Skin epidermis (tissue), 12 donors: ENCODE data around the gene CYCS.
"Not testable (repeated sequence)": the region's sequence is repeated elsewhere in the genome, so short reads cannot be mapped to it uniquely, and the experiment has no call there.

Experiments used
- H3K27ac ChIP-seq, 21 experiments: fragments of 200-600 bp; sonication (generic) in 11 of 21; one replicate each; pipeline ENCODE4 v1.5.0; 2020; ENCODE audit warnings: mild to moderate bottlenecking in 3 of 21, inconsistent platforms in 2 of 21, moderate library complexity in 2 of 21
- H3K4me3 ChIP-seq, 7 experiments: fragments of 200-600 bp; sonication (generic) in 2 of 7; one replicate each; pipeline ENCODE4 v1.5.0; 2020; ENCODE audit warnings: inconsistent platforms in 2 of 7, mild to moderate bottlenecking in 2 of 7, moderate library complexity in 1 of 7

Gene CYCS

DNA sequence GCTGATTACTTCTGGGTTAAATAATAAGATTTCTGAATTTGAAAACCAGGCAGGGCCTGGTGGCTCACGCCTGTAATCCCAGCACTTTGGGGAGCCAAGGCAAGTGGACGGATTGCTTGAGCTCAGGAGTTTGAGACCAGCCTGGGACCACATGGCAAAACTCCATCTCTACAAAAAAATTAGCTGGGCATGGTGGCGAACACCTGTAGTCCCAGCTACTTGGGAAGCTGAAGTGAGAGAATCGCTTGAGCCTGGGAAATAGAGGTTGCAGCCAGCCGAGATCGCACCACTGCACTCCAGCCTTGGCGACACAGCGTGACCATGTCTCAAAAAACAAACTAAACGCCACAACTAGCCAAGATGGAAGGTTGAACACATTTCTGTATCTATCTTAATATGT is 3.5 kb downstream of the CYCS start:
- no peak overlapping the region for H3K4me3 ChIP-seq
- H3K27ac ChIP-seq = no peak overlapping the region

DNA sequence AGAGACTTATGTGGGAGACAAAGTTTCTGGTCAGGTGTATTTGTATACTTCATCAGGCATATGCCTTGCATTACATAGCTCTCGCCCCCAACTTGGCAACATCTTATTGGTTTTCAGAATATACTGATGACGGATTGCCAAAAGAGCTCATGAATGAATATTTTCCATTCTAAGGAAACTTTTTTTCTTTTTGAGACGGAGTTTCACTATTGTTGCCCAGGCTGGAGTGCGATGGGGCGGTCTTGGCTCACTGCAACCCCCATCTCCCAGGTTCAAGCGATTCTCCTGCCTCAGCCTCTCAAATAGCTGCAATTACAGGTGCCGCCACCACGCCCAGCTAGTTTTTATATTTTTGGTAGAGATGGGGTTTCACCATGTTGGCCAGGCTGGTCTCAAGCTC is 6.0 kb downstream of the CYCS start:
- H3K27ac ChIP-seq = no peak overlapping the region
- H3K4me3 ChIP-seq = no peak overlapping the region

DNA sequence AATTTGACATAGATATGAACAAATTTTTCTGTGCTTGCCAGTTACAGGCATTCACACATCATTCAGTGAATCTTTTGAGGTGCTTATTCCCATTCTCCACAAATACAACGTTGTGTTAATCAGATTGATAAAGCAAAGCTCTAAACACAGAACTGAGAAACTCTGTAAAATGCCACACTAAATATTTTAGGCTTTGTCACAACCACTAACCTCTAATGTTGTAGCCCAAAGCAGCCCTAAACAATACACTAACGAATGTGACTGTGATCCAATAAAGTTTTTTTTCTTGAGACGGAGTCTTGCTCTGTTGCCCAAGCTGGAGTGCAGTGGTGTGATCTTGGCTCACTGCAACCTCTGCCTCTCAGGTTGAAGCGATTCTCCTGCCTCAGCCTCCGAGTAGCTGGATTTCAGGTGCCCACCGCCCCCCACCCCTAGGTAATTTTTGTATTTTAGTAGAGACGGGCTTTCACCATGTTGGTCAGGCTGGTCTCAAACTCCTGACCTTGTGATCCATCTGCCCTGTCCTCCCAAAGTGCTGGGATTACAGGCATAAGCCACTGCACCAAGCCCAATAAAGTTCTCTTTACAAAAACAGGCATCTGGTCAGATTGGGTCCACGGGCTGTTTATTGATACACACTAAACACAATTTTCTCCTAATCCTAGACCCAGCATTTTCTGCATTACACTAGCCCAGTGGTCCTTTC is 6.9 kb downstream of the CYCS start:
- Histone ChIP-seq H3K27ac (peak overlapping the region in 1 of 21 experiments; percentile 56), H3K4me3 (no peak overlapping the region)

DNA sequence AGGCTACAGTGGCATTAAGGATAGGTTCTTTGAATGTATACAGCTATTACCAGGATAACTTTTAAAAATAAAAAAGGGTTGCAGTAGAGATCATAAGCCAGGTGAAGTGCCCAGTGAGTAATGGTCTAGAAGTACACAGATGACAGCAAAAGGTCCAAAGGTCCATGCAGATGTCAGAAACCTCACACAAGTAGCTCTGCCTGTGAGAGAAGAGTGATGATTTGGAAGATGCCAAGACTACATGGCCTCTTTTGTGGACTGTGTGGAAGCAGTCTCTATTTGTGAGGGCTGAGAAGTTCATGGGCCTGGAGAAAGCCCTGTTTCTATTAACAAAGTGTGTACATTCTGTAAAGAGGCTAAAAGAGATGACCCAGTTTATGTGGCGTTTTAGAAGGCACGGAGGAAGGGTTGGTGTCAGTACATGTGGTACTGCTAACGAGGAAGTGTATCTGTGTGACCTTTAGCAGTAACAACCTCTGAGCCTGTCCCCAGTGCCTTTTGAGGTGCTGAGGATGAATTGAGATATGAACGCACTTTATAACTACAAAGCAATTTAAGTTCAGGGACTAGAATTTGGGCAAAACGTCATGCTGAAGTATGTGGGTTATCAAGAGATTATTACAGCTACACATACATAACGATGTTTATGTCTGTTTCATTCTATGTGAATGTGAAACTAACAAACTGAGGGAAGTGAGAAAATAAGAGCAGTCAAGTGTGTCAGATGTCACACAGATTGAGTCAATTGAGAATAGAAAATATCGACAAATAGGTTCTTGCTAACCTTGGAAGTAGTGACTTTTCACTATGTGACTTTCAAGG is 7.6 kb downstream of the CYCS start:
- H3K4me3 ChIP-seq = no peak overlapping the region
- H3K27ac ChIP-seq = peak overlapping the region in 5 of 21 experiments; percentile 1 to 58 (median 41)

- H3K27ac ChIP-seq = no peak overlapping the region
- no peak overlapping the region for H3K4me3 ChIP-seq
Observed at GRCh38 chr7:25116621-25117020, 8.4 kb downstream of the CYCS start.

GRCh38 chr7:25110514-25110913 is 14.5 kb downstream of the CYCS start:
- H3K27ac ChIP-seq, H3K4me3 ChIP-seq: not testable (repeated sequence)

DNA sequence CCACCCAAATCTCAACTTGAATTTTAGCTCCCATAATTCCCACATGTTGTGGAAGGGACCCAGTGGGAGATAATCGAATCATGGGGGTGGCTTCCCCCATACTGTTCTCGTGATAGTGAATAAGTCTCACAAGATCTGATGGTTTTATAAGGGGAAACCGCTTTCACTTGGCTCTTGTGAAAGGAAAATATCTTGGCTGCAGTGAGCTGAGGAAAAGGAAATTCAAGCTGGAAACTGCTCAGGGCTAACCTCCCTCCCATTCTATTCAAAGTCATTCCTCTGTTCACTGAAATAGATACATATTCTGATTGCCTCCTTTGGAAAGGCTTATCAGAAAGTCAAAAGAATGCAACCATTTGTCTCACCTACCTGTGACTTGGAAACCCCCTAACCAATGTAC is 15.8 kb downstream of the CYCS start:
- H3K4me3 ChIP-seq = no peak overlapping the region
- no peak overlapping the region for H3K27ac ChIP-seq

GRCh38 chr7:25105911-25106310 is 19.1 kb downstream of the CYCS start:
- H3K27ac ChIP-seq = no peak overlapping the region

DNA sequence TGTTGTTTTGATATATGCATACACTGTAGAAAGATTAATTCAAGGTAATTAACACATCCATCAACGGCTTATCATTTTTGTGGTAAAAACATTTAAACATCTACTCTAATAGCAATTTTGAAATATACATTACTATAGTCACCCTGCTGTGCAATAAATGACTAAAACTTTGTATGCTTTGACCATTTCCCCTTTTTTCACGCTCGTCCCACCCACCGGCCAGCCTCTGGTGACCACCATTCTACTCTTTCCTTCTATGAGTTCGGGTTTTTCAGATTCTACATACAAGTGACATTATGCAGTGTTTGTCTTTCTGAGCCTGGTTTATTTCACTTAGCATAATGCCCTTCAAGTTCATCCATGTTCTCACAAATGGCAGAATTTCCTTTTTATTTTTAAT is 21.3 kb downstream of the CYCS start:
- Histone ChIP-seq H3K4me3 (no peak overlapping the region), H3K27ac (no peak overlapping the region)

More at GRCh38 chr7:25105911-25106310, 19.1 kb downstream of the CYCS start:
- no peak overlapping the region for H3K4me3 ChIP-seq

DNA sequence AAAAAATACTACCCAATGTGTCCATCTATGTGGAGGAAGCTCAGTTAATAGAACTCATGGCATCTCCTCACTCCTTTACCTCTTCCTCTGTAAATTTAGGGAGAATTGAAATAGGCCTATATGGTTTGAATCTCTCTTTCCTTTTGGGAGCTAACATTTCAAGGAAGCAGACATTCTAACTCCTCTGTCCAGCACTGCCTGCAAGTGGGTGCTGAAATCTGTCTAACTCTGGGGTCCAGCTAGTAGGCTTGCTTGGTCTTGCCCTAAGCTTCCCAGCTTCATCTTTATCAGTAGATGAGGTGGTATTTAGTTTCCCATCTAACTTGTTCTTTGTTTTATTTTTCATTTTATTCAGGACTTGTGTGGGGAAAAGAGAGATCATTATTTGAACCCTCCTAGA is 23.2 kb downstream of the CYCS start:
- no peak overlapping the region for H3K27ac ChIP-seq
- no peak overlapping the region for H3K4me3 ChIP-seq

DNA sequence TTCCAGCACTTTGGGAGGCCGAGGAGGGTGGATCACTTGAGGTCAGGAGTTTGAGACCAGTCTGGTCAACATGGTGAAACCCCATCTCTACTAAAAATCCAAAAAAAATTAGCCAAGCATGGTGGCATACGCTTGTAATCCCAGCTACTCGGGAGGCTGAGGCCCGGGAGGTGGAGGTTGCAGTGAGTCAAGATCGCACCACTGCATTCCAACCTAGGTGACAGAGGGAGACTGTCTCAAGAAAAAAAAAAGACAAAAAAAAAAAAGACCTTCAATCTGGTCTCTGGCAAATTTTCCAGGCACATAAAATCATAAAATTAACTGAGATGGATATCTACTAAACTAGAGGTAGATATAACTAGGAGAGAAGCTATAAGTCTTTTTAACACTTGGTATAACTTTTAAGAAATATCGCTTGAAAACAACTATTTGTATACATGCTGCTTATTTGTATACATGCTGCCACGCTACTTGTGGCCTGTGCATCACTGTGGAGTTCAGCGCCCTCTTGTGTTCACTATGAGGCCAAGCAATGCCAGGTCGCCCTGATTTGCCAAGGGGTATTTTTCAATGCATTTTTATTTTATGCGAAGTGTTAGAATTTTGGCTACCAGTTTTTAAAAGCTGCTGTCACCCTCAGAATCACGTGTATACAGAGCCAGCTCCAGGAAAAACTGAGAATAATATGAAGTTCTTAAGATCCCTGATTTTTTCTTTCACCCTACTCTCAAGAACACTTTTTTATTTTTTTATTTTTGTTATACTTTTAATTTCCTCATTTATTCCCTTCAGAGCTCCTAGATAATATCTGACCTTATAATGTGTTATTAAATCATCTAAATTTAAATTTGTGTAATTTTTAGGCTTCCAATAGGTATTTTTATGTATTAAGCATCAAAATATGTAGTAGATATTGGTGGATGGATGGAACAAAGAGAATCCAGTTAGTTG is 26.7 kb downstream of the CYCS start:
- Histone ChIP-seq H3K27ac (no peak overlapping the region), H3K4me3 (no peak overlapping the region)

GRCh38 chr7:25095516-25096345 is 29.3 kb downstream of the CYCS start:
- Histone ChIP-seq H3K27ac (no peak overlapping the region), H3K4me3 (no peak overlapping the region)

DNA sequence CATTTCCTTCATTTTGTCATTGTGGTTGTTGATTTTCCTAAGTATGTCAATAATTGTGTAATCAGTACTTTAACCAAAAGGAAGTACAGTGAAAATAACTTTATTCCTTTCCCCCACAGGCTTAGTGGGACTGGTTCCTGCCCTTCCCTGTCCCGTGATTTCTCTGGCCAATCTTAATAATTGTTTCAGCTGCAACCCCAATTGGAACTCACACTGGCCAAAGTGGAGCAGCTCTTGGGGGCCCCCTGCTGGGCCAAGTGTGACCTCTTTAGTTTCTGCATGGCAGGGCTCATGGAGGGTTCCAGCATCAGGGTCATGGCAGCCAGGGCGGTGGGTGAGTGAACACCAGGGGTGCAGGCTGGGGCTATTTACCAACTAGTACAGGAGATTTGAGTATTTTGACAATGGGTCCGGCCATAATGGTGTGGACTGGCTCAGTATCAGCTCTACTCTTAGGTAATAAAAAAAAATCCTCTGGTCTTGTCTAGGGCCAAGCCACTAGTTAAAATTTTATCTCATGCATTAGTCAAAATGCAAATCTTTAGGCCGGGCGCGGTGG is 31.7 kb downstream of the CYCS start:
- Histone ChIP-seq H3K4me3 (no peak overlapping the region), H3K27ac (no peak overlapping the region)

GRCh38 chr7:25091779-25092178 is 33.3 kb downstream of the CYCS start:
- no peak overlapping the region for H3K27ac ChIP-seq

GRCh38 chr7:25091176-25091575 is 33.9 kb downstream of the CYCS start:
- H3K27ac ChIP-seq = no peak overlapping the region
- no peak overlapping the region for H3K4me3 ChIP-seq

More at GRCh38 chr7:25091779-25092178, 33.3 kb downstream of the CYCS start:
- H3K4me3 ChIP-seq = no peak overlapping the region

GRCh38 chr7:25090374-25090773 is 34.7 kb downstream of the CYCS start:
- H3K27ac ChIP-seq = no peak overlapping the region
- no peak overlapping the region for H3K4me3 ChIP-seq

DNA sequence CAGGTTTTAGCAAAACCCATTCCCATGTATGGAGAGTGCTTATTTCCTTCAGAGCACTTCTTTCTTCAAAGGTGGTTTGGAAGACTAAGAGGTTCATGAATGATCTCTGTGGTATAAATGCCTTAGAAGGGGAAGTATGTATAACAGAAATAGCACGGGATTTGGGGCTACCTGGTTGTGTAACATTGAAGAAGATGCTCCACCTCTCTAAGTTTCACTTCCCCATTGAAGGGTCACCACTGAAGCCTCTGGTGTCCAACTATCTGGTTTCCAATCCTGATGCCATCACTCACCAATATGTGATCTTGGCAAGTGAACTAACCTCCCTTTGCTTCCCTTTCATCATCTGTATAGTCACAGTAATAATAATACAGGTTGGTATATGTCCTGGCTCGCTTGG is 37.2 kb downstream of the CYCS start:
- Histone ChIP-seq H3K27ac (no peak overlapping the region), H3K4me3 (no peak overlapping the region)

GRCh38 chr7:25084821-25085220 is 40.2 kb downstream of the CYCS start:
- Histone ChIP-seq H3K27ac (no peak overlapping the region), H3K4me3 (no peak overlapping the region)

DNA sequence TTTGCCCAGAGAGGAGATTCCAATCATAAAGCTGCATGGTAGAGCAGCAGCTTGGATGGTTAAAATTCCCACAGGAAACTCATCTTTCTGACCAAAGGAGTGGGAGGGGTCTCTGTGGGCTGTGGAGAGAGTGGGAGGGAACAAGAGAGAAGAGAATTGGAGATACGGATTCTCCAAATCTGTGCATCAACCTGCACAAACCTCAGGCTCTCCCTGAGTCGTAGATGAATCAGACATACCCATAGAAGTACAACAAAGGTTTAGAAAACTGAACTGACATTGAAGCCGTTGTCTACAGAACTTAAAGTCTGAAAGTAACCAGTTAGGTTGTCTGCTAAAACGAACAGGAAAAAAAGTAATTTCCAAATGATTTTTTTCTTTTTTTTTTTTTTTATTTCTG is 41.9 kb downstream of the CYCS start:
- H3K27ac ChIP-seq = no peak overlapping the region
- H3K4me3 ChIP-seq = no peak overlapping the region
